Measurements from ENCODE around the gene C1QL4.

C1QL4 gene

DNA sequence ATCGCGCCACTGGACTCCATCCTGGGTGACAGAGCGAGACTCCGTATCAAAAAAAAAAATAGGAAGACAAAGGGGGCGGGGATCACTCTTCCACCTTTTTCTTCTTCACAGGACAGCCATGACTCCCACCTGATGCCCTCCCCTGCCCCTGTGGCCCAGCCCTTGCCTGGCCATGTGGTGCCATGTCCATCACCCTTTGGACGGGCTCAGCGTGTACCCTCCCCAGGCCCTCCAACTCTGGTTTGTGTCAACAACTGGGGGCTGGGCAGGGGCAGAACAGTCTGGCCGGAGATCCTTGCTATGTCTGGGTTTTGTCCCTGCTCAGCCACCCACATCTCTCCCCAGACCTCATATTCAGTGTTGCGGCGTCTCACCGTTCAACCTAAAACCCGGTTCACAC is 8.2 kb downstream of the C1QL4 start:
- no peak for ATAC-seq
- TF ChIP-seq CSDC2 (CRISPR knock-in tag; IDR thresholded peaks at IDR 0.05) (no peak), SNAI2 (CRISPR knock-in tag; IDR thresholded peaks at IDR 0.05) (no peak), TCF4 (CRISPR knock-in tag; IDR thresholded peaks at IDR 0.05; ENCODE audit: borderline replicate concordance) (no peak), ZFP30 (CRISPR knock-in tag; IDR thresholded peaks at IDR 0.05) (no peak), ZNF70 (CRISPR knock-in tag; IDR thresholded peaks at IDR 0.05) (no peak), GLIS3 (CRISPR knock-in tag; IDR thresholded peaks at IDR 0.05) (no peak), BACH2 (CRISPR knock-in tag; IDR thresholded peaks at IDR 0.05; ENCODE audit: borderline replicate concordance) (no peak), ZFP3 (CRISPR knock-in tag; IDR thresholded peaks at IDR 0.05) (no peak), ZNF565 (CRISPR knock-in tag; conservative IDR thresholded peaks at IDR 0.05; ENCODE audit: low read depth) (no peak)
- TF ChIP-seq, protein P1, sequence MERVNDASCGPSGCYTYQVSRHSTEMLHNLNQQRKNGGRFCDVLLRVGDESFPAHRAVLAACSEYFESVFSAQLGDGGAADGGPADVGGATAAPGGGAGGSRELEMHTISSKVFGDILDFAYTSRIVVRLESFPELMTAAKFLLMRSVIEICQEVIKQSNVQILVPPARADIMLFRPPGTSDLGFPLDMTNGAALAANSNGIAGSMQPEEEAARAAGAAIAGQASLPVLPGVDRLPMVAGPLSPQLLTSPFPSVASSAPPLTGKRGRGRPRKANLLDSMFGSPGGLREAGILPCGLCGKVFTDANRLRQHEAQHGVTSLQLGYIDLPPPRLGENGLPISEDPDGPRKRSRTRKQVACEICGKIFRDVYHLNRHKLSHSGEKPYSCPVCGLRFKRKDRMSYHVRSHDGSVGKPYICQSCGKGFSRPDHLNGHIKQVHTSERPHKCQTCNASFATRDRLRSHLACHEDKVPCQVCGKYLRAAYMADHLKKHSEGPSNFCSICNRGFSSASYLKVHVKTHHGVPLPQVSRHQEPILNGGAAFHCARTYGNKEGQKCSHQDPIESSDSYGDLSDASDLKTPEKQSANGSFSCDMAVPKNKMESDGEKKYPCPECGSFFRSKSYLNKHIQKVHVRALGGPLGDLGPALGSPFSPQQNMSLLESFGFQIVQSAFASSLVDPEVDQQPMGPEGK (CRISPR knock-in tag; IDR thresholded peaks at IDR 0.05; ENCODE audit: borderline replicate concordance): no peak
- TF ChIP-seq, protein P2, sequence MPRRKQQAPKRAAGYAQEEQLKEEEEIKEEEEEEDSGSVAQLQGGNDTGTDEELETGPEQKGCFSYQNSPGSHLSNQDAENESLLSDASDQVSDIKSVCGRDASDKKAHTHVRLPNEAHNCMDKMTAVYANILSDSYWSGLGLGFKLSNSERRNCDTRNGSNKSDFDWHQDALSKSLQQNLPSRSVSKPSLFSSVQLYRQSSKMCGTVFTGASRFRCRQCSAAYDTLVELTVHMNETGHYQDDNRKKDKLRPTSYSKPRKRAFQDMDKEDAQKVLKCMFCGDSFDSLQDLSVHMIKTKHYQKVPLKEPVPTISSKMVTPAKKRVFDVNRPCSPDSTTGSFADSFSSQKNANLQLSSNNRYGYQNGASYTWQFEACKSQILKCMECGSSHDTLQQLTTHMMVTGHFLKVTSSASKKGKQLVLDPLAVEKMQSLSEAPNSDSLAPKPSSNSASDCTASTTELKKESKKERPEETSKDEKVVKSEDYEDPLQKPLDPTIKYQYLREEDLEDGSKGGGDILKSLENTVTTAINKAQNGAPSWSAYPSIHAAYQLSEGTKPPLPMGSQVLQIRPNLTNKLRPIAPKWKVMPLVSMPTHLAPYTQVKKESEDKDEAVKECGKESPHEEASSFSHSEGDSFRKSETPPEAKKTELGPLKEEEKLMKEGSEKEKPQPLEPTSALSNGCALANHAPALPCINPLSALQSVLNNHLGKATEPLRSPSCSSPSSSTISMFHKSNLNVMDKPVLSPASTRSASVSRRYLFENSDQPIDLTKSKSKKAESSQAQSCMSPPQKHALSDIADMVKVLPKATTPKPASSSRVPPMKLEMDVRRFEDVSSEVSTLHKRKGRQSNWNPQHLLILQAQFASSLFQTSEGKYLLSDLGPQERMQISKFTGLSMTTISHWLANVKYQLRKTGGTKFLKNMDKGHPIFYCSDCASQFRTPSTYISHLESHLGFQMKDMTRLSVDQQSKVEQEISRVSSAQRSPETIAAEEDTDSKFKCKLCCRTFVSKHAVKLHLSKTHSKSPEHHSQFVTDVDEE (CRISPR knock-in tag; IDR thresholded peaks at IDR 0.05): no peak

DNA sequence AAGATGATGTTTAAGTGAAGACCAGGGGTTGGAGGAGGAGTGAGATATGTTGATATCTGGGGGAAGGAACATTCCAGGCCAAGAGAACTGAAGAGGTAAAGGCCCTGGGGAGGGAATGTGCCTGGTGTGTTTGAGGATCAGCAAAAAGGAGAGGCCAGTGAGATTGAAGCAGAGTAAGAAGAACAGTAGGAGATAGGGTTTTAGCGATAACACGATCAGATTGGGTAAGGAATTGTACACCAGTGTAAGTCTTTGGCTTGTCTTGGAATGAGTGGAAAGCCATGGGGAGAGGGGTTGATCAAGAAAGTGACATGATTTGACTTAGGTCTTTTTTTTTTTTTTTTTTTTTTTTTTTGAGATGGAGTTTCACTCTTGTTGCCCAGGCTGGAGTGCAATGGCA is 9.1 kb downstream of the C1QL4 start:
- TF ChIP-seq TCF4 (CRISPR knock-in tag; IDR thresholded peaks at IDR 0.05; ENCODE audit: borderline replicate concordance): no peak
- TF ChIP-seq, protein P2 (CRISPR knock-in tag; IDR thresholded peaks at IDR 0.05): no peak
- TF ChIP-seq, protein P1 (CRISPR knock-in tag; IDR thresholded peaks at IDR 0.05; ENCODE audit: borderline replicate concordance): no peak
- TF ChIP-seq, protein P3, sequence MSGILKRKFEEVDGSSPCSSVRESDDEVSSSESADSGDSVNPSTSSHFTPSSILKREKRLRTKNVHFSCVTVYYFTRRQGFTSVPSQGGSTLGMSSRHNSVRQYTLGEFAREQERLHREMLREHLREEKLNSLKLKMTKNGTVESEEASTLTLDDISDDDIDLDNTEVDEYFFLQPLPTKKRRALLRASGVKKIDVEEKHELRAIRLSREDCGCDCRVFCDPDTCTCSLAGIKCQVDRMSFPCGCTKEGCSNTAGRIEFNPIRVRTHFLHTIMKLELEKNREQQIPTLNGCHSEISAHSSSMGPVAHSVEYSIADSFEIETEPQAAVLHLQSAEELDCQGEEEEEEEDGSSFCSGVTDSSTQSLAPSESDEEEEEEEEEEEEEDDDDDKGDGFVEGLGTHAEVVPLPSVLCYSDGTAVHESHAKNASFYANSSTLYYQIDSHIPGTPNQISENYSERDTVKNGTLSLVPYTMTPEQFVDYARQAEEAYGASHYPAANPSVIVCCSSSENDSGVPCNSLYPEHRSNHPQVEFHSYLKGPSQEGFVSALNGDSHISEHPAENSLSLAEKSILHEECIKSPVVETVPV (CRISPR knock-in tag; IDR thresholded peaks at IDR 0.05): no peak
- no peak for TF ChIP-seq CSDC2 (CRISPR knock-in tag; IDR thresholded peaks at IDR 0.05)
- no peak for TF ChIP-seq ZNF565 (CRISPR knock-in tag; conservative IDR thresholded peaks at IDR 0.05; ENCODE audit: low read depth)
- TF ChIP-seq TOX (CRISPR knock-in tag; IDR thresholded peaks at IDR 0.05; ENCODE audit: borderline replicate concordance): no peak
- no peak for TF ChIP-seq GLIS3 (CRISPR knock-in tag; IDR thresholded peaks at IDR 0.05)
- no peak for TF ChIP-seq ESRRG (CRISPR knock-in tag; IDR thresholded peaks at IDR 0.05)
- no peak for TF ChIP-seq ZNF70 (CRISPR knock-in tag; IDR thresholded peaks at IDR 0.05)
- TF ChIP-seq, protein P4, sequence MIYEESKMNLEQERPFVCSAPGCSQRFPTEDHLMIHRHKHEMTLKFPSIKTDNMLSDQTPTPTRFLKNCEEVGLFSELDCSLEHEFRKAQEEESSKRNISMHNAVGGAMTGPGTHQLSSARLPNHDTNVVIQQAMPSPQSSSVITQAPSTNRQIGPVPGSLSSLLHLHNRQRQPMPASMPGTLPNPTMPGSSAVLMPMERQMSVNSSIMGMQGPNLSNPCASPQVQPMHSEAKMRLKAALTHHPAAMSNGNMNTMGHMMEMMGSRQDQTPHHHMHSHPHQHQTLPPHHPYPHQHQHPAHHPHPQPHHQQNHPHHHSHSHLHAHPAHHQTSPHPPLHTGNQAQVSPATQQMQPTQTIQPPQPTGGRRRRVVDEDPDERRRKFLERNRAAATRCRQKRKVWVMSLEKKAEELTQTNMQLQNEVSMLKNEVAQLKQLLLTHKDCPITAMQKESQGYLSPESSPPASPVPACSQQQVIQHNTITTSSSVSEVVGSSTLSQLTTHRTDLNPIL (CRISPR knock-in tag; IDR thresholded peaks at IDR 0.05; ENCODE audit: low read depth): no peak
- no peak for ATAC-seq

DNA sequence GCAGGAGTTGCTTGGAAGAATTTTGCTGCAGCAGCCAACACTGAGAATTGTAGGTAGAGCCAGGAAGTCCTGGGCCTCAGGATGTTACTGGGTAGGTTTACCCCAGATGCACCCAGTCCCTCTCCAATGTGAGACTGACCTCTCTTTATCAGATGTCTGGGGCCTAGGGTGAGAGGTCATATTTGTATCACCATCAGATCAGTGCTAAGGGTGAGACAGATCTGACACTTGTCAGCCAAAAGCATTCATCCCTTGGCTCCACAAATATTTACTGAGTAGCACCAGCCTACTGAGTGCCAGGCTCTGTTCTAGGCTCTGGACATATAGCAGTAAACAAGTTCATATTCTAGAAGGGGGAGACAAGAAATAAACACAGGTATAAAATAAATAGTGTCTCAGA is 9.6 kb downstream of the C1QL4 start:
- TF ChIP-seq RARB (CRISPR knock-in tag; IDR thresholded peaks at IDR 0.05): no peak
- TF ChIP-seq ZNF8 (CRISPR knock-in tag; IDR thresholded peaks at IDR 0.05): no peak
- no peak for TF ChIP-seq CSDC2 (CRISPR knock-in tag; IDR thresholded peaks at IDR 0.05)
- TF ChIP-seq, protein P2 (CRISPR knock-in tag; IDR thresholded peaks at IDR 0.05): no peak
- TF ChIP-seq, protein P3 (CRISPR knock-in tag; IDR thresholded peaks at IDR 0.05): no peak
- TF ChIP-seq ZFP3 (CRISPR knock-in tag; IDR thresholded peaks at IDR 0.05): no peak
- TF ChIP-seq ISL1 (CRISPR knock-in tag; IDR thresholded peaks at IDR 0.05): no peak
- TF ChIP-seq ZFP30 (CRISPR knock-in tag; IDR thresholded peaks at IDR 0.05): no peak
- ATAC-seq: no peak

Measured in SK-N-SH treated with all-trans-retinoic acid at 6 μM for 48 hours (cell line).